Lung (tissue), 12 donors: Measurements from ENCODE around the gene IL17B. TPM values are rescaled to one million over a fixed set of nuclear protein-coding genes. Genes with fewer than 3 reads are reported as not detected.

Experiments
- ATAC-seq: fragments of 200-7000 bp; cut with Tn5 transposase; one replicate; pipeline ENCODE4 v1.9.1; 2020; ENCODE audit warnings: moderate number of reproducible peaks; ENCODE audit not compliant: insufficient read depth, low FRiP score
- DNase-seq, 3 donors: peaks; one replicate each; pipeline ENCODE4 v3.0.0-alpha.2; 2013 to 2017
- H3K27ac ChIP-seq, 2 donors: one replicate each; pipeline ENCODE4 v1.5.1; 2013; ENCODE audit warnings: mild to moderate bottlenecking in 2 of 2, moderate library complexity in 2 of 2, control low read depth in 1 of 2, inconsistent platforms in 1 of 2, low read depth in 1 of 2, low read length in 1 of 2
- H3K27me3 ChIP-seq, 3 donors: one replicate each; pipeline ENCODE4 v1.5.1; 2013; ENCODE audit warnings: low read length in 2 of 3; ENCODE audit not compliant: control insufficient read depth in 3 of 3, insufficient read depth in 3 of 3
- H3K36me3 ChIP-seq, 4 donors: one replicate each; pipeline ENCODE4 v1.5.1; 2013; ENCODE audit warnings: low read length in 4 of 4, mild to moderate bottlenecking in 1 of 4, moderate library complexity in 1 of 4; ENCODE audit not compliant: control insufficient read depth in 4 of 4, insufficient read depth in 4 of 4
- H3K4me1 ChIP-seq, 5 donors: one replicate each; pipeline ENCODE4 v1.5.1; 2013; ENCODE audit warnings: low read length in 5 of 5, mild to moderate bottlenecking in 2 of 5, moderate library complexity in 1 of 5; ENCODE audit not compliant: control insufficient read depth in 5 of 5, insufficient read depth in 5 of 5
- H3K4me3 ChIP-seq: one replicate; pipeline ENCODE4 v1.5.1; 2013; ENCODE audit warnings: mild to moderate bottlenecking, control low read depth, moderate library complexity
- H3K9ac ChIP-seq, 2 donors: one replicate each; pipeline ENCODE4 v1.5.1; 2013; ENCODE audit warnings: low read length in 2 of 2, control low read depth in 1 of 2; ENCODE audit not compliant: insufficient read depth in 1 of 2
- H3K9me3 ChIP-seq, 4 donors: one replicate each; pipeline ENCODE4 v1.5.1; 2013; ENCODE audit warnings: low read length in 3 of 4, mild to moderate bottlenecking in 1 of 4, moderate library complexity in 1 of 4; ENCODE audit not compliant: control insufficient read depth in 4 of 4, insufficient read depth in 3 of 4
- CTCF ChIP-seq: IDR thresholded peaks from 2 replicates; pipeline ENCODE4 v1.5.1; 2012; ENCODE audit warnings: mild to moderate bottlenecking; ENCODE audit errors: control extremely low read depth, extremely low read depth
- WGBS, 2 donors: extraction: QIAGEN DNeasy Blood & Tissue Kit; methylation state at CpG; one replicate each; pipeline ENCODE4 v1.1.7; 2013; 5-methylcytosine and 5-hydroxymethylcytosine counted together
- polyA plus RNA-seq, 2 donors: library from polyadenylated mRNA; stranded (reverse); fragments of 200-250 nt; gene quantifications; one replicate each; pipeline ENCODE4 v1.2.1, GENCODE V29; 2013
- total RNA-seq, 2 donors: library from RNA; depleted of rRNA in 1 of 2; stranded (reverse); fragments of >200 nt in 1 of 2; gene quantifications; one replicate each; pipeline ENCODE4 v1.2.1, GENCODE V29; 2014 to 2021
- donor health status: control.
- donor health status: control.
- donor health status: Bipolar disorder and iron deficiency.
- donor health status: healthy.
- donor health status: DM: yes; HTN: yes; CAD: no.

The IL17B gene
- total and polyA plus RNA-seq, 4 donors: 0.26 to 1.3 (median 0.39) TPM

- WGBS, 2 donors: 73 to 91% methylated on average over 4 of the region's 4 CpGs
- Histone ChIP-seq H3K9ac (peak overlapping the region; percentile 80 to 81), H3K27ac (peak overlapping the region; percentile 55 to 73)
These were observed 27.9 kb upstream of the IL17B start for GRCh38 chr5:149406979-149407306.

GRCh38 chr5:149406203-149406978 is 27.3 kb upstream of the IL17B start:
- peak overlapping the region; percentile 80 to 81 for H3K9ac ChIP-seq
- no peaks in the 10 kb centered on the region for H3K27me3 ChIP-seq
- peak overlapping the region; percentile 55 to 73 for H3K27ac ChIP-seq
- H3K36me3 ChIP-seq: peaks cover 0 to 12% (median 0%) of the 10 kb centered on the region in 4 donors
- TF ChIP-seq CTCF: no peak
- peak; percentile 90 to 96 (median 94) for DNase-seq
- no peak overlapping the region for H3K4me3 ChIP-seq
- 63 to 71% methylated on average over 9 of the region's 9 CpGs for WGBS, 2 donors
- H3K4me1 ChIP-seq: peaks cover 0 to 66% (median 30%) of the 10 kb centered on the region in 5 donors
- ATAC-seq: no peak
- no peaks in the 10 kb centered on the region for H3K9me3 ChIP-seq

More at GRCh38 chr5:149406979-149407306, 27.9 kb upstream of the IL17B start:
- TF ChIP-seq CTCF: no peak
- no peak for ATAC-seq
- no peak for DNase-seq
- Histone ChIP-seq H3K4me3 (peak overlapping the region; percentile 34), H3K27me3 (no peaks in the 10 kb centered on the region), H3K36me3 (peaks cover 0 to 13% (median 0%) of the 10 kb centered on the region in 4 donors), H3K4me1 (peaks cover 0 to 71% (median 33%) of the 10 kb centered on the region in 5 donors), H3K9me3 (no peaks in the 10 kb centered on the region)

- Histone ChIP-seq H3K4me3 (no peak overlapping the region), H3K27me3 (no peaks in the 10 kb centered on the region), H3K9me3 (no peaks in the 10 kb centered on the region), H3K4me1 (peaks cover 0 to 59% (median 25%) of the 10 kb centered on the region in 5 donors), H3K9ac (peak overlapping the region in 1 of 2 donors; percentile 11), H3K36me3 (peaks cover 0 to 8% (median 0%) of the 10 kb centered on the region in 4 donors), H3K27ac (peak overlapping the region in 1 of 2 donors; percentile 50)
- TF ChIP-seq CTCF: no peak
- 82 to 94% methylated on average over 16 of the region's 16 CpGs for WGBS, 2 donors
- DNase-seq: peak; percentile 40 to 67 (median 52)
- no peak for ATAC-seq
These were observed 26.6 kb upstream of the IL17B start for GRCh38 chr5:149405550-149406202.
